Naive B cell (primary cell): ENCODE results near the gene ZDHHC17. TPM values are rescaled to one million over a fixed set of nuclear protein-coding genes. Genes with fewer than 3 reads are reported as not detected.

Experiments
- ATAC-seq, 2 donors: fragments of 150-1000 bp; cut with Tn5 transposase; 2 replicates each; pipeline ENCODE4 v1.10.0; 2021; ENCODE audit warnings: low read depth in 2 of 2, mild to moderate bottlenecking in 2 of 2, moderate library complexity in 2 of 2
- DNase-seq: peaks from one replicate; pipeline ENCODE4 v3.0.0; 2022
- H3K27ac Mint-ChIP-seq, 6 donors: one replicate each; pipeline ENCODE4 v1.8.0; 2020 to 2022; ENCODE audit warnings: mild to moderate bottlenecking in 6 of 6, mixed read lengths in 6 of 6, moderate library complexity in 5 of 6, inconsistent platforms in 2 of 6
- H3K27me3 Mint-ChIP-seq, 3 donors: one replicate each; pipeline ENCODE4 v1.8.0; 2021 to 2022; ENCODE audit warnings: mixed read lengths in 3 of 3, mild to moderate bottlenecking in 1 of 3
- H3K36me3 Mint-ChIP-seq, 2 donors: one replicate each; pipeline ENCODE4 v1.8.0; 2020 to 2022; ENCODE audit warnings: mixed read lengths in 2 of 2, inconsistent platforms in 1 of 2, mild to moderate bottlenecking in 1 of 2
- H3K4me1 Mint-ChIP-seq, 3 donors: one replicate each; pipeline ENCODE4 v1.8.0; 2020 to 2022; ENCODE audit warnings: mixed read lengths in 3 of 3, inconsistent platforms in 1 of 3, mild to moderate bottlenecking in 1 of 3, moderate library complexity in 1 of 3
- H3K4me3 Mint-ChIP-seq, 8 donors: one replicate each; pipeline ENCODE4 v1.8.0; 2020 to 2022; ENCODE audit warnings: mild to moderate bottlenecking in 8 of 8, mixed read lengths in 8 of 8, moderate library complexity in 8 of 8, inconsistent platforms in 2 of 8
- H3K9me3 Mint-ChIP-seq, 7 donors: one replicate each; pipeline ENCODE4 v1.8.0; 2020 to 2022; ENCODE audit warnings: mixed read lengths in 7 of 7, mild to moderate bottlenecking in 5 of 7, inconsistent platforms in 2 of 7, moderate library complexity in 1 of 7
- polyA plus RNA-seq, 6 donors: library from polyadenylated mRNA; unstranded; fragments of 300-500 nt; fragmentation: Illumina TruSeq; gene quantifications; one replicate each; pipeline ENCODE4 v1.2.3, GENCODE V29; 2021; ENCODE audit warnings: low read depth in 6 of 6

Gene ZDHHC17
- polyA plus RNA-seq, 6 donors from 2014 or later = 12.2 to 25.8 (median 16.0) TPM

- H3K4me3 Mint-ChIP-seq = no peak overlapping the region
Observed at GRCh38 chr12:76781321-76781720, 17.4 kb downstream of the ZDHHC17 start.

GRCh38 chr12:76782526-76782925 lies 18.6 kb downstream of the ZDHHC17 start:
- H3K9me3 Mint-ChIP-seq = peaks cover 2 to 25% (median 5%) of the 10 kb centered on the region in 7 donors
- H3K4me1 Mint-ChIP-seq = peaks cover 45 to 84% (median 51%) of the 10 kb centered on the region in 3 donors
- H3K27ac Mint-ChIP-seq = peak overlapping the region in 4 of 6 donors; percentile 42 to 77 (median 49)
- DNase-seq (no peak), ATAC-seq (no peak)
- peak overlapping the region in 1 of 8 donors; percentile 25 for H3K4me3 Mint-ChIP-seq
- peaks cover 20 to 31% of the 10 kb centered on the region in 2 donors for H3K36me3 Mint-ChIP-seq
- no peaks in the 10 kb centered on the region for H3K27me3 Mint-ChIP-seq

More at GRCh38 chr12:76781321-76781720, 17.4 kb downstream of the ZDHHC17 start:
- Mint-ChIP-seq H3K27ac (peak overlapping the region in 1 of 6 donors; percentile 74), H3K9me3 (peaks cover 0 to 18% (median 5%) of the 10 kb centered on the region in 7 donors), H3K36me3 (peaks cover 20 to 25% of the 10 kb centered on the region in 2 donors), H3K27me3 (no peaks in the 10 kb centered on the region), H3K4me1 (peaks cover 42 to 82% (median 52%) of the 10 kb centered on the region in 3 donors)
- ATAC-seq = no peak
- no peak for DNase-seq

GRCh38 chr12:76784600-76785051 lies 20.7 kb downstream of the ZDHHC17 start:
- H3K9me3 Mint-ChIP-seq = peaks cover 3 to 25% (median 5%) of the 10 kb centered on the region in 7 donors
- no peak for ATAC-seq
- peaks cover 20 to 31% of the 10 kb centered on the region in 2 donors for H3K36me3 Mint-ChIP-seq
- H3K27ac Mint-ChIP-seq = peak overlapping the region in 1 of 6 donors; percentile 77
- no peak overlapping the region for H3K4me3 Mint-ChIP-seq
- DNase-seq = no peak
- peaks cover 34 to 70% (median 40%) of the 10 kb centered on the region in 3 donors for H3K4me1 Mint-ChIP-seq
- H3K27me3 Mint-ChIP-seq = no peaks in the 10 kb centered on the region

GRCh38 chr12:76785407-76785806 lies 21.5 kb downstream of the ZDHHC17 start:
- no peaks in the 10 kb centered on the region for H3K27me3 Mint-ChIP-seq
- peaks cover 3 to 25% (median 5%) of the 10 kb centered on the region in 7 donors for H3K9me3 Mint-ChIP-seq
- H3K27ac Mint-ChIP-seq = peak overlapping the region in 4 of 6 donors; percentile 2 to 76 (median 64)
- no peak for ATAC-seq
- H3K4me1 Mint-ChIP-seq = peaks cover 28 to 70% (median 41%) of the 10 kb centered on the region in 3 donors
- peaks cover 20 to 31% of the 10 kb centered on the region in 2 donors for H3K36me3 Mint-ChIP-seq
- DNase-seq = no peak
- no peak overlapping the region for H3K4me3 Mint-ChIP-seq

GRCh38 chr12:76786986-76787385 lies 23.1 kb downstream of the ZDHHC17 start:
- H3K9me3 Mint-ChIP-seq = peaks cover 3 to 25% (median 5%) of the 10 kb centered on the region in 7 donors

GRCh38 chr12:76787689-76788088 lies 23.8 kb downstream of the ZDHHC17 start:
- no peak overlapping the region for H3K4me3 Mint-ChIP-seq
- peaks cover 24 to 65% (median 38%) of the 10 kb centered on the region in 3 donors for H3K4me1 Mint-ChIP-seq
- H3K9me3 Mint-ChIP-seq = peaks cover 0 to 20% (median 4%) of the 10 kb centered on the region in 7 donors
- H3K27ac Mint-ChIP-seq = peak overlapping the region in 2 of 6 donors; percentile 20 to 70
- peaks cover 14 to 24% of the 10 kb centered on the region in 2 donors for H3K36me3 Mint-ChIP-seq
- DNase-seq (no peak), ATAC-seq (no peak)
- H3K27me3 Mint-ChIP-seq = no peaks in the 10 kb centered on the region

More at GRCh38 chr12:76786986-76787385, 23.1 kb downstream of the ZDHHC17 start:
- no peaks in the 10 kb centered on the region for H3K27me3 Mint-ChIP-seq
- H3K27ac Mint-ChIP-seq = peak overlapping the region in 1 of 6 donors; percentile 31
- peaks cover 30 to 67% (median 43%) of the 10 kb centered on the region in 3 donors for H3K4me1 Mint-ChIP-seq
- H3K36me3 Mint-ChIP-seq = peaks cover 20 to 31% of the 10 kb centered on the region in 2 donors
- ATAC-seq = no peak
- no peak overlapping the region for H3K4me3 Mint-ChIP-seq
- no peak for DNase-seq

GRCh38 chr12:76789335-76790050 lies 25.6 kb downstream of the ZDHHC17 start:
- no peak for ATAC-seq
- Mint-ChIP-seq H3K4me3 (no peak overlapping the region), H3K27me3 (no peaks in the 10 kb centered on the region), H3K4me1 (peaks cover 23 to 47% (median 33%) of the 10 kb centered on the region in 3 donors), H3K36me3 (peaks cover 0 to 6% of the 10 kb centered on the region in 2 donors), H3K9me3 (peaks cover 0 to 7% (median 2%) of the 10 kb centered on the region in 7 donors), H3K27ac (peak overlapping the region in 4 of 6 donors; percentile 10 to 60 (median 48))
- DNase-seq = no peak

- Mint-ChIP-seq H3K36me3 (peaks cover 0 to 6% of the 10 kb centered on the region in 2 donors), H3K27me3 (no peaks in the 10 kb centered on the region), H3K4me1 (peaks cover 24 to 47% (median 36%) of the 10 kb centered on the region in 3 donors), H3K9me3 (peaks cover 0 to 7% (median under 1%) of the 10 kb centered on the region in 7 donors), H3K27ac (peak overlapping the region in 4 of 6 donors; percentile 10 to 89 (median 58)), H3K4me3 (no peak overlapping the region)
- DNase-seq = peak; percentile 30
- peak; percentile 21 to 25 for ATAC-seq
Observed at GRCh38 chr12:76790564-76791552, 26.9 kb downstream of the ZDHHC17 start.

- Mint-ChIP-seq H3K27ac (peak overlapping the region in 1 of 6 donors; percentile 79), H3K9me3 (no peaks in the 10 kb centered on the region), H3K36me3 (peaks cover 0 to under 1% of the 10 kb centered on the region in 2 donors), H3K27me3 (no peaks in the 10 kb centered on the region), H3K4me1 (peaks cover 15 to 43% (median 25%) of the 10 kb centered on the region in 3 donors), H3K4me3 (no peak overlapping the region)
- ATAC-seq = no peak
- DNase-seq = no peak
Observed at GRCh38 chr12:76792828-76793227, 28.9 kb downstream of the ZDHHC17 start.

- no peak overlapping the region for H3K4me3 Mint-ChIP-seq
- peaks cover 30 to 31% of the 10 kb centered on the region in 2 donors for H3K36me3 Mint-ChIP-seq
- peaks cover 10 to 26% (median 14%) of the 10 kb centered on the region in 3 donors for H3K4me1 Mint-ChIP-seq
- H3K27ac Mint-ChIP-seq = no peak overlapping the region
- DNase-seq = no peak
- H3K27me3 Mint-ChIP-seq = no peaks in the 10 kb centered on the region
- no peak for ATAC-seq
- H3K9me3 Mint-ChIP-seq = peaks cover 3 to 20% (median 12%) of the 10 kb centered on the region in 7 donors
Observed at GRCh38 chr12:76798864-76799263, 34.9 kb downstream of the ZDHHC17 start.

- DNase-seq = no peak
- Mint-ChIP-seq H3K27me3 (no peaks in the 10 kb centered on the region), H3K27ac (no peak overlapping the region), H3K4me1 (peaks cover 14 to 26% (median 15%) of the 10 kb centered on the region in 3 donors), H3K4me3 (no peak overlapping the region), H3K36me3 (peaks cover 30 to 31% of the 10 kb centered on the region in 2 donors), H3K9me3 (peaks cover 3 to 20% (median 12%) of the 10 kb centered on the region in 7 donors)
- ATAC-seq = no peak
Observed at GRCh38 chr12:76799362-76799761, 35.4 kb downstream of the ZDHHC17 start.

GRCh38 chr12:76802060-76802459 lies 38.1 kb downstream of the ZDHHC17 start:
- no peak for DNase-seq
- Mint-ChIP-seq H3K4me3 (no peak overlapping the region), H3K27me3 (no peaks in the 10 kb centered on the region), H3K9me3 (peaks cover 3 to 20% (median 12%) of the 10 kb centered on the region in 7 donors), H3K36me3 (peaks cover 30 to 34% of the 10 kb centered on the region in 2 donors), H3K4me1 (peaks cover 4 to 11% (median 5%) of the 10 kb centered on the region in 3 donors), H3K27ac (no peak overlapping the region)
- no peak for ATAC-seq
